Transverse colon (tissue), 4 donors: ENCODE data around the gene ZXDA.

Source experiments
- CTCF ChIP-seq, 5 experiments: fragments of 200-600 bp in 3 of 5; fragments of 450-650 bp in 2 of 5; sonication (generic) in 3 of 5; IDR thresholded peaks; 1 replicate in 2 of 5; 2 replicates in 3 of 5; pipeline ENCODE4 v1.5.1; 2016 to 2017; ENCODE audit warnings: antibody characterized with exemption in 5 of 5, inconsistent platforms in 3 of 5, mild to moderate bottlenecking in 2 of 5, moderate library complexity in 1 of 5
- EP300 ChIP-seq: sonication (generic); formaldehyde crosslinking; IDR thresholded peaks from one replicate; pipeline ENCODE4 v1.6.1; 2017; ENCODE audit warnings: antibody characterized with exemption, low read depth
- POLR2A ChIP-seq: fragments of 450-650 bp; IDR thresholded peaks from one replicate; pipeline ENCODE4 v1.6.1; 2016; ENCODE audit warnings: antibody characterized with exemption, mild to moderate bottlenecking, moderate library complexity
- POLR2AphosphoS5 ChIP-seq, 3 donors: sonication (generic); formaldehyde crosslinking; IDR thresholded peaks; one replicate each; pipeline ENCODE4 v1.6.1; 2016; ENCODE audit warnings: antibody characterized with exemption in 3 of 3

- TF ChIP-seq CTCF (IDR thresholded peaks at IDR 0.05), result peak; percentile 28 to 53 (median 40)
- TF ChIP-seq POLR2AphosphoS5 (IDR thresholded peaks at IDR 0.05), result no peak
- no peak for TF ChIP-seq EP300
- TF ChIP-seq POLR2A, result no peak
Measured at GRCh38 chrX:57918750-57919436, 8.6 kb upstream of the ZXDA start.
